GM21737 (cell line): ENCODE data around the gene PDK1.

ENCODE experiments used
- ATAC-seq: cut with Tn5 transposase; IDR thresholded peaks from one replicate; pipeline ENCODE4 v1.9.1; 2021; ENCODE audit warnings: mild to moderate bottlenecking, moderate library complexity; ENCODE audit not compliant: unreplicated experiment

PDK1 gene

GRCh38 chr2:172596776-172597175, 40.9 kb downstream of the PDK1 start:
- no peak for ATAC-seq

GRCh38 chr2:172597176-172597842, 41.4 kb downstream of the PDK1 start:
- no peak for ATAC-seq

GRCh38 chr2:172599947-172600346, 44.1 kb downstream of the PDK1 start:
- ATAC-seq = no peak

GRCh38 chr2:172600557-172601008, 44.7 kb downstream of the PDK1 start:
- no peak for ATAC-seq

DNA sequence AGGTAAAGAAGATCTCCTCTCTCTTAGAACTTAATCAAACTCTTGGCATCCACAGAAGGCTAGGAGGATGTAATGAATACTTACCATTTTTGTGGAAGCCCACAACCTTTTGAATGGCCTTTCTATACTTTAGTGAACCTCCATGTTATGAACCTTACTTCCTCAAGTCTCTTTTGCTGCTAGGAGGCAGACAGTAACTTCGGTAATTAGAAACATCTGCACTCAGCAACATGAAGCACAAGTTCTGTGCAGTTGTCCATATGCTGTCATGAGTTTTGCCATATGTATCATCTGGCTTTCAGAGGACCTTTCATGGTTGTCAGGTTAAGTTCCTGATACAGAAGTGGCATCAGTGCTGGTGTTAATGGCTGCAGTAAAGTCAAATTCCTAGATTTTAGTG, 50.4 kb downstream of the PDK1 start:
- no peak for ATAC-seq

DNA sequence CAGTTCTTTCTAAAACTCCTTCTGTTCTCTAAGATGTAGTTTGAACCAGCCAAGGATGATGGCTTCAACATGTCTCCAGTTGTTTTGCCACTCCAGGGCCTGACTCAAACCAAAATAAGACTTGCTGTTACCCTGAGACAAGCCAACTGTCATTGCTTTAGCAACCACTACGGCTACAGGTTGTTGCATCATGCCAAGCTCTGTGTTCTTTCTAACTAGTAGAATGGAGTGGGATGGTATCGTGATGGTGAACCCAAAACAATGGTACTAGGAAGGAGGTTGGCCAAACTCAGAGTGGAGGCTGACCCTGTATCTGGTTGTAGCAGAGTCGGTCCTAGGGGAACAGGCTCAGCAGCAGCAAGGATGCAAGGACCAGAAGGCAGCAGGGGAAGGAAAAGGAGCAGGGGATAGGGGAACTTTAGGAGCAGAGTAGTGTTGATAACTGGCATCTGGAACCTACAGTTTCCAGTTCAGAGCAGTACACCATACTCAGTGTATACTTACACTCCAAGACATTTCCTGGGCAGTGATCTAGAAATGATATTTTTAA, 51.6 kb downstream of the PDK1 start:
- ATAC-seq = no peak

- ATAC-seq = no peak
These were observed 53.6 kb downstream of the PDK1 start for GRCh38 chr2:172609488-172609887.

- no peak for ATAC-seq
These were observed 56.2 kb downstream of the PDK1 start for GRCh38 chr2:172612051-172612450.

GRCh38 chr2:172613040-172613439, 57.1 kb downstream of the PDK1 start:
- no peak for ATAC-seq

- ATAC-seq = no peak
These were observed 57.8 kb downstream of the PDK1 start for GRCh38 chr2:172613615-172614231.

DNA sequence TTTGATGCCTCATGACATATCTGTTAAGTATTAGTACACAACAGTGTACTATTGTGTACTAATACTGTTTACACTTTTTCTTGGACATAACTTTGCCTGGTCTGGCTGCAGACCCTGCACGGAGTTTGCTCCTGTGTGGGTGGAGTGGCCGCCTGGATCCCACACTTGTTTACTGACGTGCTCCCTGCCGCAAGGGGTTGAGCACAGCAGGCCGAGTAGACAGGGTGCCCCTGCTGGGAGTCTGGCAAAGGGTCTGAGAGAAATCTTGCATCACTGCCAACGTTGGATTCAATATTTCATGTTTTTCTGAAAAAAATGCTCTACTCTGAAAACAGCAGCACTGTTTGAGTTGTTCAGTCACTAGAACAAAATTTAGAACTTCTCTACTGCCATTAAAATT, 59.0 kb downstream of the PDK1 start:
- ATAC-seq = no peak

- no peak for ATAC-seq
These were observed 59.9 kb downstream of the PDK1 start for GRCh38 chr2:172615727-172616261.

GRCh38 chr2:172617115-172617514, 61.2 kb downstream of the PDK1 start:
- ATAC-seq = no peak

DNA sequence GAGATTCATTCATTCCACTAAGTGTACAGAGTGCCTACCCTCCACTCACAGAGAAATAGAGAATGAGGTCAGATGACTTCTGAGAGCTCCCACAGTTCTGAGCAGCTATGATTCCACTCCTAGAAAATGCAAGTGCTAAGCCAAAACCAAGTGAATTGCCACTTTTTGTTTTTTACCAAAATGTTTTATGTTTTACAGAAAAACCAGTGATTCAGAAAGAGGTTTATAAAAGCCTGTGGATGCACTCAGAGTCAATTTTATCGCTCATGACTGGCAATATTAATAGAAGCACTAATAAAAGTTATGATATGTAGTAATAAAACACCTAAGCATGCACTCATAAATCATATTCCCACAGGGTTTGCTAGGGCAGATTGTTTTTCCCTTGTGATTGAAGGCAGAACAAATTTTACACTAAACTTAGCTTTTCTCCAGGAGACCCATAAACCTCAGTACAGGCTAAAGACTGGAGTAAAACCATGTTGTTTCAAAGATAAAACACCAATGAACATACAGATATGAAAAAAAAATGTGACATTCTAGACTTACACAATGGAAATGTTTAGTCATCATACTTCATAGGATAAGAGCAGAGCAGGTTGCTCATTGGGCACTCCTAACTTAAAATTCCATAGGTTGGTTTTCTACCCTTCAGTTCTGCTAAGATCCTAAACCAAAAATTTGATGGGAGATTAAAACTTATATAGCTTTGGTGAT, 67.5 kb downstream of the PDK1 start:
- no peak for ATAC-seq

- ATAC-seq = no peak
These were observed 69.1 kb downstream of the PDK1 start for GRCh38 chr2:172624996-172625395.

GRCh38 chr2:172627181-172627580, 71.3 kb downstream of the PDK1 start:
- no peak for ATAC-seq

GRCh38 chr2:172628085-172628484, 72.2 kb downstream of the PDK1 start:
- ATAC-seq = no peak

GRCh38 chr2:172629586-172629985, 73.7 kb downstream of the PDK1 start:
- no peak for ATAC-seq

GRCh38 chr2:172630181-172630580, 74.3 kb downstream of the PDK1 start:
- no peak for ATAC-seq

DNA sequence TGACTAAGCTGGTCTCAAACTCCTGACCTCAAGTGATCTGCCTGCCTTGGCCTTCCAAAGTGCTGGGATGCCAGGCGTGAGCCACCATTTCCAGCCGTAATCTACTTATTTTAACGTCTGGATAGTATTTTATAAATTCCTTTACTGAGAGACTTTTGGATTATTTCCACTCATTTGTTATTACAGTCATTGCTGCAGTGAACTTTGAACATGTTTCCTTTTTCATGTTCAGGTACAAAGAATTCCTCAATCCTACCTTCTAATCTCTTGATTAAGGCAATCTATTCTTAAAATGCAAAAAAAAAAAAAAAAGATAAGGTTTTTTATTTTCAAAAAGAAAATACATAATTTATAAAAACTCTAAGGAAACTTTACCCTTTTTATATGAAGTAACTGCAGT, 78.6 kb downstream of the PDK1 start:
- ATAC-seq = no peak

GRCh38 chr2:172635548-172635947, 79.7 kb downstream of the PDK1 start:
- no peak for ATAC-seq

- ATAC-seq = no peak
These were observed 83.4 kb downstream of the PDK1 start for GRCh38 chr2:172639256-172639655.
